Stimulated activated CD8-positive, alpha-beta memory T cell treated with anti-CD3 and anti-CD28 coated beads, Interleukin-4, amount 100 ng/mL, for 48 hours (primary cell): ENCODE measurements around the gene ACAP3.
"Not testable (repeated sequence)": the region's sequence is repeated elsewhere in the genome, so short reads cannot be mapped to it uniquely, and the experiment has no call there.

Experiments used
- DNase-seq: peaks from one replicate; pipeline ENCODE4 v3.0.0-alpha.2; 2020

Gene ACAP3

DNA sequence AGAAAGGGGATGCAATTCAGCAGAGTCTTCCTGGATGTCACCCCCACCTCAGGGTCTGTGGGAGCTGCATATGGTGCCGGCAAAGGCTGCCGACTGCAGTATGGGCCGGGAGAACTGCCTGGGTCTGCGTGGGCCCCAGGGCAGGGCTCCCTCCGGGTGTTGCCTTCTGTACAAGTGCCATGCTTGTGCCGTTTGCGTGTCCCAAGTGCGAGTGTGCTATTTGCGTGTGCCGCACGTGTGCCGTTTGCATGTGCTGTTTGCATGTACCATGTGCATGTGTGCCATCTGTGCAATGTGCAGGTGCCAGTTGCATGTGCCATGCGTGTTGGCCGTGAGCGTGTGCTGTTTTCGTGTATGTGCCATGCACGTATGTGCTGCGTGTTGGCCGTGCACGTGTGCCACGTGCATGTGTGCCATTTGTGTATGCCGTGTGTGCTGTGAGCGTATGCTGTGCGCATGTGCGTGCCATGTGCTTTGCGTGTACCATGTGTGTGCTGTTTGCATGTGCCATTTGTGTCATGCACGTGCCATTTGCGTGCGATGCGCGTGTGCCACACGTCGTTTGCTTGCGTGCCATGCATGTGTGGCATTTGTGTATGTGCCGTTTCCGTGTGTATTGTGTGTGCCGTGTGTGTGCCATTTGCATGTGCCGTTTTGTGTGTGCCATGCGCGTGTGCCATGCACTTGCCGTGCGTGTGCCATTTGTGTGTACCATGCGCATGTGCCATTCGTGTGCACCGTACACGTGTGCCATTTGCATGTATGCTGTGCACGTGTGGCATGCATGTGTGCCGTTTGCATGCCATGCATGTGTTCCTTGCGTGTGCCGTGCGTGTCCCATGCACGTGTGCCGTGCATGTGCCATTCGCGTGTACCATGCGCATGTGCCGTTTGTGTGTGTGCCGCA, 21.8 kb upstream of the ACAP3 start:
- no peak for DNase-seq

DNA sequence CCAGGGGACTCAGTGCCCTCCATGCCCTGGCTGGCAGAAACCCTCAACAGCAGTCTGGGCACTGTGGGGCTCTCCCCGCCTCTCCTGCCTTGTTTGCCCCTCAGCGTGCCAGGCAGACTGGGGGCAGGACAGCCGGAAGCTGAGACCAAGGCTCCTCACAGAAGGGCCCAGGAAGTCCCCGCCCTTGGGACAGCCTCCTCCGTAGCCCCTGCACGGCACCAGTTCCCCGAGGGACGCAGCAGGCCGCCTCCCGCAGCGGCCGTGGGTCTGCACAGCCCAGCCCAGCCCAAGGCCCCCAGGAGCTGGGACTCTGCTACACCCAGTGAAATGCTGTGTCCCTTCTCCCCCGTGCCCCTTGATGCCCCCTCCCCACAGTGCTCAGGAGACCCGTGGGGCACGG, 20.5 kb upstream of the ACAP3 start:
- DNase-seq = no peak

DNA sequence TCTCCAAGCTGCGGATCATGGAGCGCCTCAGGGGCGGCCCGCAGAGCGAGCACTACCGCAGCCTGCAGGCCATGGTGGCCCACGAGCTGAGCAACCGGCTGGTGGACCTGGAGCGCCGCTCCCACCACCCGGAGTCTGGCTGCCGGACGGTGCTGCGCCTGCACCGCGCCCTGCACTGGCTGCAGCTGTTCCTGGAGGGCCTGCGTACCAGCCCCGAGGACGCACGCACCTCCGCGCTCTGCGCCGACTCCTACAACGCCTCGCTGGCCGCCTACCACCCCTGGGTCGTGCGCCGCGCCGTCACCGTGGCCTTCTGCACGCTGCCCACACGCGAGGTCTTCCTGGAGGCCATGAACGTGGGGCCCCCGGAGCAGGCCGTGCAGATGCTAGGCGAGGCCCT, 19.6 kb upstream of the ACAP3 start:
- no peak for DNase-seq

DNA sequence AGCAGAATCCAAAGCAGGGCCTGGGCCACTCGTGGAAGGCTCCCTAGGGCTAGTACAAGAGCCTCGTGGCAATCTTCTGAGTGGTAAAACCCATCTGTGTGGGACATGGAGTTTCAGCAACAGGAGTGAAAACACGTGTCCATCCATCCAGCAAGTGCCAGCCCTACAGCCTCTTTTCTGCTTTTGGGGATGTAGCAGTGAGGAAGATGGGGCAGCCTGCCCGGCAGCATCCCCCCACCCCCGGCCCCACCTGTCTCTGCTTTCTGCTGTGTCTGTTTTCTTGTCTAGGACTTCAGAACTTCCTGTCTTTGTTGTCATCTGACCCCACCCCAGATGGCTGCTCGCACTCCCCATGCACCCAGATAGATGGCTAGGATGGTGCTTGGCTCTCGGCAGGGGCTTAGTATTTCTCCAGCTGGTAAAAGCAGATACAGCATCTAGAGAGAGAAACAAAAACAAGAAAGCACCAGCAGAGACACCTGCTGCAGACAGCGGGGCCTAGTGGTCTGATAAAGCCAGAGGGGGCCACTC, 18.4 kb upstream of the ACAP3 start:
- no peak for DNase-seq

DNA sequence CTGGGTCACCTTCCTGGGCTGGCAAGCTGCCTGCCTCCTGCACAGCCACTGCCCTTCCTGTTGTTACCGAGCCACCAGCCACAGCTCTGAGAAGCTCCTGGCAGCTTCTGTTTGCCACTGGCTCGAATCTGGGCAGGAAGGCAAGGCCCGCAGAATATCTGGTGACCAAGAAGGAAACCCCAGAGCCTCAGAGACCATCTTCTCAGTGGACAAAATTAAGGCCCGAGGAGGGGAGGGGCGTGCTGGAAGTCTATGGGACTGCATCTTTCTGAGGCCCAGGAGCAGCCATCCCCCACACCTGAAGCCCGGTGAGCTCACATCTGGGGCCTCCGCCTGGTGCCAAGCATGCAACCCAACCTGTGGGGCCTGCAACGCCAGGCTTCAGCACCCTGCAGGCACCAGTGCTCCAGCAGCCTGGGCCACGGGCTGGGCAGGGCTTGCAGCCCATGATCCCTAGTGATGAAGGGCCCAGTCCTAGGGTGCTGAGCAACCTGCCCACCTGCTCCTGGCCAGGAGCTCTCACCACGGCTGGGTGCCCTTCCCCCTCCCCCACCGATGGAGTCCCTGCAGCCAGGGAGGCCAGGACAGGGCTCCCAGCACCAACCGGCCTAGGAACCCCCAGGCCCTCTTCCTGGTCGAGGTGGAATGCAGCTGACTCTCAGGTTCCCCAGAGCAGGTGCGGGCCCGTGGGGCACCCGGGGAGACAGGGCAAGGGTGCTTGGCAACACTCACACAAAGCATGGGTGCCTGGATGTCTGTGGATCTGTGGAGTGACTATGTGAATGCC, 17.8 kb upstream of the ACAP3 start:
- DNase-seq = no peak

DNA sequence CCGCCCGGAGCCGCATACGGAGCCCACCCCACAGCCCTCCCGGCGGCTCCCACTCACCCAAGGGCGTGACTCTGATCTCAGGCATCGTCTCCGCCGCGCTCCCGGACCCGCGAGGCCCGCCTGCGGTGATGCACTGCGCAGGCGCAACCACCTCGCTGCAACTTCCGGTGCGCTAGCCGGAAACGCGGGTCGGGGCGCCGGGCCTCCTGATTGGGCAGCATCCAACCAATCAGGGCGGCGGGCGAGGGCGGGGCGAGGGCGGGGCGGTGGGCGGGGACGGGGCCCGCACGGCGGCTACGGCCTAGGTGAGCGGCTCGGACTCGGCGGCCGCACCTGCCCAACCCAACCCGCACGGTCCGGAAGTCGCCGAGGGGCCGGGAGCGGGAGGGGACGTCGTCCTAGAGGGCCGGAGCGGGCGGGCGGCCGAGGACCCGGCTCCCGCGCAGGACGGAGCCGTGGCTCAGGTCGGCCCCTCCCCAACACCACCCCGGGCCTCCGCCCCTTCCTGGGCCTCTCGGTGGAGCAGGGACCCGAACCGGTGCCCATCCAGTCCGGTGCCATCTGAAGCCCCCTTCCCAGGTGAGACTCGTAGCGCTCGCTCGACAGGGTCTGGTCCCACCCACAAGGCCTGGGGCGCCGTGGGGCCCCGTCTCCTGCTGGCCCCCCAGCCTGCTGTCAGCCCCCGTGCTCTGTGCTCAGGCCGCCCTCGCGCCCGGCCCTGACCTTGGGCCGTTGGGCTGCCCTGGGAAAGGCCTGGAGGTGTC, 17.0 kb upstream of the ACAP3 start, which contains the start of the genes CPTP and INTS11:
Gene CPTP, plus strand, starts transcription at position 279 of the 764 bp plus-strand sequence. CDS start 2,109 bp downstream, outside the sequence.
Gene INTS11, minus strand, starts transcription at position 137 of the 764 bp plus-strand sequence. Its CDS starts 52 bp downstream, at position 85.
- peak; percentile 97 for DNase-seq

DNA sequence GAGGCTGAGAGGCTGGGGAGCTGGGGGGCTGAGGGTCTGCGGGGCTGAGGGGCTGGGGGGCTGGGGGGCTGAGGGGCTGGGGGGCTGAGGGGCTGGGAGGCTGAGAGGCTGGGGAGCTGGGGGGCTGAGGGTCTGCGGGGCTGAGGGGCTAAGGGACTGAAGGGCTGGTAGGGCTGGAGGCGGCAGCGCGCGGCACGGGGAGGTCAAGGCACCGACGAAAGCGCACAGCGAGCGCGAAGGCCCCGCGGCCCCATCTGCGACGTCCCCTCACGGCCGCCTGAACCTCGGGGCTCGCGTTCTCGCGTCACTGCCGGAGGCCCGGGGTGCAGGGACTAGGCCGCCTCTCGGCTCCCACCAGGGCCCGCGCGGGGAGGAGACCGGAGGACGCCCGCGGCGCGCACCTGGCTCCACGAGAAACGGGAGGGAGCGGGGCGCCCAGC, 16.4 kb upstream of the ACAP3 start:
- no peak for DNase-seq

DNA sequence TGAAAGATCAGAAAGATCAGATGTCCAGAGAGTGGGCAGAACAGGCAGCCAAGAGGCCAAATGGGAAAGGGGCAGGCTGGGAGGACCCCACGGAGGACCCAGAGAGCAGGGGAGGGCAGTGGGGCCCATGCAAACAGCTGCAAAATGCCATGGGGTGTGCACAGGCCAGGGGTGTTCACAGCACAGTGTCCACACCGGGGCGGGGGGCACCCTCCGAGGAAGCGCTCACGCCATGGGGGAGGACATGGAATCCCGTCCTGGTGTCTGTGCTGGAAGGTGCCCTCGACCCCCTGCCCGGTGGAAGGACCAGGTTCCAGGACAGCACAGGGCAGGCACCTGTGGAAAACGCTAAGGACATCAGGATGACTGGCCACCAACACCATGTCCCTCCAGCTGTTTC, 15.2 kb upstream of the ACAP3 start:
- DNase-seq = no peak

DNA sequence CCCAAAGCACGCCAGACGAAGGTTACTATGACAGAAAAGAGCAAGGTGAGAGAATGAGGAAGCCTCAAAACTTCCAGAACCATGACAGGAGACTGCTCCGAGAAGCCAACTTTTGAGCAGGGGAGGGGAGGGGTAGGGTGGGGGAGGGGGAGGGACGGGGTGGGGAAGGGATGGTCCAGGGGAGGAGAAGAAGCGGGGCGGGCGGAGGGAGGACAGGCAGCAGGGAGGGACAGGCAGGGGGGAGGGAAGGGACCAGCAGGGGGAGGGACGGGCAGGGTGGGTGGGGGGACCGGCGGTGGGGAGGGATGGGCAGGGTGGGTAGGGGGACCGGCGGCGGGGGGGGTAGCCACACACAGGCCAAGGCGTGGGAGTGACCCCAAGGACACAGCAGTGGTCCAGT, 14.7 kb upstream of the ACAP3 start:
- no peak for DNase-seq

DNA sequence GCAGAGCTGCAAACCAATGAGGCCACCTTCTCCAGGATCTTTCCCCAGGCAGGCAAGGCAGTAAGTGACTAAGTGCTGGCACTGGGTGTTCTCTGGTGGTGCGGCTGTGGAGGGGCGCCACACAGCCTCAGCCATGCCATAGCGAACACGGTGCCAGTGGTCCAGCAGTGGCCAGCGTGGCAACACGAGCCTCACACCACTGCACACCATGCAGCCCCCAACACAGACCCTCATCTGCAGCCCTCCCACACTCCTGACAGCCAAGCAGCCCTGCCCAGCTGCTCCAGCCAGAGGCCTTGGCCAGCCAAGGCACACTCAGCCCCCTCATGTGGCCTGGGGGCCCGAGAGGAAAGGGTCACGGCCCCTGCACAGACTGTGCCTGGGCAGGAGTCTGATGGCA, 13.7 kb upstream of the ACAP3 start:
- no peak for DNase-seq

DNA sequence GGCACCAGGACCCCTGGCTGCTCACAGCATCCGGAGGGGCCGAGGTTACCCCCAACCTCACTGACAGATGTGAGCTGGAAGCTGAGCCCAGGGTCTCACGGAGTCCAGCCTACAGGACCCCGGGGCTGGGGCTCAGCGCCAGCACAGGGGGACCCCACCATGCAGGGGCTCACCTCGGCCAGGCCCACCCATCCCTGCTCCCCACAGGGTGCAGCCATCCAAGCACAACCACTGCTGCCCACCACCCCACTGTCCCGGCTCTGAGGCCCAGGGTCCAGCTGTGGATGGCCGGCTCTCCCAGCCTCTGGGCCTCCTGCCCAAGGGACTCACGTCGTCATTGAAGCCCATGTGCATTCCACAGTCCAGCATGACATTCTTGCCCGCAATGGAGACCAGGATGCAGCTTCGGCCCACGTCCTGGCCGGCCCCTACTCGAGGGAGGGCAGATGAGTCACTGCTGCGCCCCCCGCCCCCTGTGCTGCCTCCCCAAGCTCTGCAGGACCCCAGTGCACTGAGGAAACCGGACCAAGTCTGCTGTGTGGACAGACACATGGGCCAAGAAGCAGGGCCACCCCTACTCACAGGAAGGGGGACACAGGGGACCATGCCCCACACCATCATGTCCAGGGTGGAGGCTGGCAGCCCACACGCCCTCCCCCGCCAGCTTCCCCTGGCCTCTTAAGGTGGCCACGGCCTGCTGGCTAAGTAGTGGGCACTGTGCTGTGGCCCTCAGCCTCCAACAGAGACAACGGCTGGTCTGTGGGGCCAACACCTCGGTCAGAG, 13.1 kb upstream of the ACAP3 start:
- DNase-seq = no peak

DNA sequence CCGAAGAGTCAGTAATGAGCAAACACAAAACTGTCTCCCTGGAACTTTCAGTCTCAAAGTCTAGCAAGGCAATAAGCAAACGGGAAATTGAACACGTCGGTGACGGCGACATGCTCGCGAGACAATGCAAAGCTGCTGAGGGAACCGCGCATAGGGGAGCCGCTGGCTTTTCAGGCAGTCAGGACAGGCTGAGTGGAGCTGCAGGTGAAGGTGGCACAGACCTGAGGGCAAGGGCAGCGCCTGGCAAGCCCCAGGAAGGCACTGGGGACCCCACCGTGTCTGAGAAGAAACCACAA, 11.9 kb upstream of the ACAP3 start:
- no peak for DNase-seq

DNA sequence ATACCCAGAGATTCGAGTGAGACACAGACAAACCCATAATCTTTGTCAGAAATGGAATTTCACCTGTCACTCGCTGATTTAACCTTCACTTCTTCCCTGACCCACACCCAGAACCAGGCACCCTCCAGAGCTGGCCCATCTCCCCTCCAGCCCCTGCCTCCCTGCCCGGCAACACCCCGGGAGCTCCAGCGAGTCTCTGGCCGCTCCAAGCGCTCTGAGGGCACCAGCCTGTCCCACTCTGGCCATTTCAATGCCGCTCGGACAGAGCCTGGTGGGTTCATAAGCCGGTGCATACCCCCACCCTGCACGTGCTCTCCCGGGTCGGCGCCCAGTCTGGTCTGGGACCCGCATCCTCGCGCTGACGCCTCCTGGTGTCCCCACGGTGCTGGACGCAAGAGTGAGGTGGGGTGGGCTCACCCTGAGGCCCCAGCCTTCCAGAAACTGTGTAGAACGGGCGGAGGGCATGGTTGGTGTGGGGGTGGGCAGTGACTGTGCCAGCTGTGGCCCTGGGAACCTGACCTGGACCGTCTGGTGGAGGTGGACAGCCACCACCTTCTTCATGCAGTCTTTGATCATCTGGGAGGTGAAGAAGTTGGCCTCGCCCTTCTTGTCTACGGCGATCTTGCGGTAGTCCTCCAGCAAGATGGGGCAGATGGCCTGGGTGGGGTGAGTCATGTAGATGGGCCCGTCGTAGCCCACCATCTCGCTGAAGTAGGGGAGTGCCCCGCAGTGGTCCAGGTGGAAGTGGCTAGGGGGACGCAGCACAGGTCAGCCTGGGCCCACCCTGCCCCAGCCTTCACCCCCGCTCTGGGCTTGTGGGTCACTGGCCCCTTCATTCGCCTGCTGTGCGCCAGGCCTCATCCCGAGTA, 11.3 kb upstream of the ACAP3 start:
- DNase-seq = no peak

DNA sequence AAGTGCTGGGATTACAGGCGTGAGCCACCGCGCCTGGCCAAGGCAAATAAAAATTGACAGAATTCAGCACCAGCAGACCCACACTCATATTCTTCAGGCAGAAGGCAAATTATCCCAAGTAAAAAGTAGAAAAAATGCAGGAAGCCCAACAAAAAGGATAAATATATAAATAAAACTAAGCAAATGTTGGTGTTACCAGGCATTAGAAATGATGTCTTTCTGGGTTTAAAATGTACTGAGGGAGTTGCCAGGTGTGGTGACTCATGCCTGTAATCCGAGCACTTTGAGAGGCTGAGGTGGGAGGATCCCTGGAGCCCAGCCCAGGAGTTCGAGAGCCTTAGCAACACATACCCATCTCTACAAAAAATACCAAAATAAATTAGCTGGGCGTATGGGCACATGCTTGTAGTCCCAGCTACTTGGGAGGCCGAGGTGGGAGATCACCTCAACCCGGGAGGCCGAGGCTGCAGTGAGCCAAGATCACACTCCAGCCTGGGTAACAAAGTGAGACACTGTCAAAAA, 10.5 kb upstream of the ACAP3 start:
- no peak for DNase-seq

DNA sequence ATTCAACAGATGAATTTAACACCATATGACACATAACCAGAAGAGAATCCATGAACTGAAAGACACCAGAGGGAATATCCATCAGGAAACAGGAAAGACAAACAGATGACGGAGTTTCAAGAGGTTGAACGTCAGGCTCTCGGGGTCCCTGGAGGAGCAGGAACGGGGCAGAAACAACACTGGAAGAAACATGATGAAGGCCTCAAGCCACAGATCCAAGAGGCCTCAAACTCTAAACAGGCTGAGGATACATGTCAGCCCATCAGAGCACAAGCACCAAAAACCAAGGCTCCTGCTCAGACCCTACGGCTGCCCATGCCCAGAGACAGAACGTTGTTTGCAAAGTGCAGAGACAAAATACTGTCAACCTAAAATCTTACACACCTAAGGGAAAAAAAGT, 9.7 kb upstream of the ACAP3 start:
- DNase-seq = no peak

DNA sequence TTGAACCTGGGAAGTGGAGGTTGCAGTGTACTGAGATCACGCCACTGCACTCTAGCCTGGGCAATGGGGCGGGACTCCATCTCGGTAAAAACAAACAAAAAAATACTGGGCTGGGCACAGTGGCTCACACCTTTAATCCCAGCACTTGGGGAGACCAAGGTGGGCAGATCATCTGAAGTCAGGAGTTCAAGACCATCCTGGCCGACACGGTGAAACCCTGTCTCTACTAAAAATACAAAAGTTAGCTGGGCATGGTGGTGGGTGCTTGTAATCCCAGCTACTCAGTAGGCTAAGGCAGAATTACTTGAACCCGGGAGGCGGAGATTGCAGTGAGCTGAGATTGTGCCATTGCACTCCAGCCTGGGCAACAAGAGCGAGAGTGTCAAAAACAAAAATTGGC, 8.5 kb upstream of the ACAP3 start:
- DNase-seq = not testable (repeated sequence)

DNA sequence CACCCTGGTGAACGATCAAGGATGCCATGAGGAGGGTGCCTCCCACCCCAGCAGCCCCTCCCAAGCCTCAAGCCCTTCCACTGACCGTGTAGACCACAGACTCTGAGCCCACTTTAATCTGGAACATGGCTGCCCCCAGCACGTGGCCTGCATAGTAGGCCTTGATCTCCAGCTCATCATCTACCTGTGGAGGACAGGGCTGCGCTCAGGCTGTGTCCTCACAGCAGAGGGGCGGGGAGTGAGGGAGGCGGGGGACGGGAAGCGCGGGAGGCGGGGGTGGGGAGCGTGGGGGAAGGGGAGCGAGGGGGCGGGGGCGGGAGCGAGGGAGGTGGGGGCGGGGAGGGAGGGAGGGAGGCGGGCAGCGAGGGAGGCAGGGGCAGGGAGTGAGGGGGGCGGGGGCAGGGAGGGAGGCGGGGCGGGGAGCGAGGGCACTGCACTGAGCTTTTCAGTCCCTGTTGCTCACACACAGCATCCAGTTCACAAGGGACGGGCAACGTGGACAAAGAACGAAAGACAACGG, 7.8 kb upstream of the ACAP3 start:
- DNase-seq = no peak

DNA sequence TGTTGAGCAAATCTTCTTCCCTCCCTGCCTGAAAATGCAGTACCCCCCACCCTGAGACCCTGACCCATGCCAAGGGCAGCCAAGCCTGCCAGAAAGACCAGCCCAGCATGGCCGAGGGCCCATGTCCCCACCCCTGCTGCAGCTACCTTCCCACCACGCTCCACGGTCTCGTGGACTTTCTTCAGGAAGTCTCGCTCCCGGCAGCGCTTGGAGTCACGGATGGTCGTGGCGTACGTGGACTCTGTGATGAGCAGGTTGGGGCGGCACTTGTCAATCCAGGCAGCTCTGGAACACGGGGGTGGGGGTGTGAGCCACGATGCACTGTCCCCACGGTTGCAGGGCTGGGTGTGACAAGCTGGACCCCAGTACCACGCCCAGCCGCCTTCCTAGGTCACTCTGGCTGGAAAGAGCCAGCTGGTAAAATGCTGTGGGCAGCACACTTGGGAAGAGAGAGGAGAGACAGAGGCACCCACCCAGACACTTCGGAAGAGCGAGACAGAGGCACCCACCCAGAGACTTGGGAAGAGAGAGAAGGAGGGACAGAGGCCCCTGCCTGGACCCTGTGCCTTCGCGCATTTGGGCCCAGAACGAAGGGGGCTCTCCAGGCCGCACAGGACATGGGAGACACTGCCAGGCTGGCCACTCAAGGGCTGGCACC, 7.1 kb upstream of the ACAP3 start:
- no peak for DNase-seq

DNA sequence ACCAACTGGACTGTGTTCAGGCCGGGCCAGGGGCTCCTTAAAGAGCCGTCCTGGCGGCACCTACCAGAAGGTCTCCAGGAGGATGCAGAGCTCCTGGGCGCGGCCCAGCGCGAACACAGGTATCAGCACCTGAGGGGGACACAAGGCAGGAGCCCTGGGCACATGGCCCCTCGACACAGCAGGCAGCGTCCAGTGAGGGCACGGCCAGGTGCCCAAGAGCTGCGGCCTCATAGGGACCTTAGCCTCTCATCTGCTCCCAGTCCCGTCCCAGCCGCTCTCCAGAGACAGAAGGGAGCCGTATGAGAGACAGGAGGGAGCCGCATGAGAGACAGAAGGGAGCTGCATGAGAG, 6.5 kb upstream of the ACAP3 start:
- DNase-seq = no peak
